AG04449 (cell line): ENCODE data around the gene SUMO3.
A peak's percentile ranks its signal among the peaks of the same experiment; 100 is the strongest.

Source experiments
- CTCF ChIA-PET: fragments of 350-600 bp; formaldehyde crosslinking; extraction: SDS; loops from one replicate; lab custom pipeline; 2021; ENCODE audit warnings: antibody characterized with exemption; lab: Yijun Ruan, JAX
- POLR2A ChIA-PET: fragments of 400-600, 350-600 bp; formaldehyde crosslinking; extraction: SDS; loops from one replicate; lab custom pipeline; 2020; ENCODE audit warnings: antibody characterized with exemption, inconsistent platforms; lab: Yijun Ruan, JAX
- DNase-seq: peaks from one replicate; pipeline ENCODE4 v3.0.0-alpha.2; 2010; ENCODE audit warnings: low read depth, low spot score
- H3K4me3 ChIP-seq: 2 replicates; pipeline ENCODE4 v1.5.1; 2011; ENCODE audit warnings: low read depth, mild to moderate bottlenecking, control low read depth, low read length
- CTCF ChIP-seq: IDR thresholded peaks from one replicate; pipeline ENCODE4 v1.5.1; 2011; ENCODE audit warnings: mild to moderate bottlenecking, moderate library complexity, low read length, control low read depth, inconsistent platforms; ENCODE audit not compliant: insufficient read depth; ENCODE audit errors: missing control alignments

Gene SUMO3

GRCh38 chr21:44791993-44792392, 25.9 kb downstream of the SUMO3 start:
- POLR2A ChIA-PET, result no interaction called here
- no peak for TF ChIP-seq CTCF
- CTCF ChIA-PET, result interaction anchor here (0.6 to 1.2 kb wide), 3 partner anchors 8 to 282 kb away, joined by 3 to 6 read pairs (median 4); no protein-coding TSS in a partner anchor
- no peak for DNase-seq
- H3K4me3 ChIP-seq, result no peak overlapping the region

GRCh38 chr21:44791246-44791645, 26.6 kb downstream of the SUMO3 start:
- ChIA-PET CTCF (interaction anchor here (0.6 to 1.2 kb wide), 3 partner anchors 9 to 281 kb away, joined by 3 to 6 read pairs (median 4); no protein-coding TSS in a partner anchor), POLR2A (no interaction called here)
- TF ChIP-seq CTCF, result no peak
- no peak for DNase-seq
- no peak overlapping the region for H3K4me3 ChIP-seq

- CTCF ChIA-PET, result interaction anchor here (1.0 to 1.9 kb wide), 4 partner anchors 8 to 280 kb away, joined by 3 to 12 read pairs (median 6); no protein-coding TSS in a partner anchor
- no peak overlapping the region for H3K4me3 ChIP-seq
- no peak for TF ChIP-seq CTCF
- POLR2A ChIA-PET, result no interaction called here
- no peak for DNase-seq
Observed at GRCh38 chr21:44790368-44790767, 27.5 kb downstream of the SUMO3 start.

DNA sequence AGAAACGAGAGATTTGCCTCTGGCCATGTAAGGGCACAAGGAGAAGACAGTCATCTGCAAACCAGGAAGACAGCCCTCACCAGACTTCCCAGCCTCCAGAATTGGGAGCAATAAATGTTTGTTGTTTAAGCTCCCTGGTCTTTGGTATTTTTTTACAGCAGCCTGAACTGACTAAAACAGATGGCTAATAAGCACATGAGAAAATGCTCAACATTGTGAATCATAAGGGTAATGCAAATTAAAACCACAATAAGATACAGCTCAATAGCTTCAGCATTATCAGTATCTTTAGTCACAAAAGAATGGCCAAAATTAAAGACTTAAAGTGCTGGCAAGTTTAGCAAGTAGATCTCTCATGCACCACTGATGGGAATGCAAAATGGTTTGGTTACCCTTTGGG, 28.0 kb downstream of the SUMO3 start:
- POLR2A ChIA-PET, result no interaction called here
- H3K4me3 ChIP-seq, result no peak overlapping the region
- peak; percentile 44 for DNase-seq
- CTCF ChIA-PET, result interaction anchor here (0.6 to 1.9 kb wide), 5 partner anchors 9 to 279 kb away, joined by 3 to 12 read pairs (median 5); no protein-coding TSS in a partner anchor
- no peak for TF ChIP-seq CTCF

DNA sequence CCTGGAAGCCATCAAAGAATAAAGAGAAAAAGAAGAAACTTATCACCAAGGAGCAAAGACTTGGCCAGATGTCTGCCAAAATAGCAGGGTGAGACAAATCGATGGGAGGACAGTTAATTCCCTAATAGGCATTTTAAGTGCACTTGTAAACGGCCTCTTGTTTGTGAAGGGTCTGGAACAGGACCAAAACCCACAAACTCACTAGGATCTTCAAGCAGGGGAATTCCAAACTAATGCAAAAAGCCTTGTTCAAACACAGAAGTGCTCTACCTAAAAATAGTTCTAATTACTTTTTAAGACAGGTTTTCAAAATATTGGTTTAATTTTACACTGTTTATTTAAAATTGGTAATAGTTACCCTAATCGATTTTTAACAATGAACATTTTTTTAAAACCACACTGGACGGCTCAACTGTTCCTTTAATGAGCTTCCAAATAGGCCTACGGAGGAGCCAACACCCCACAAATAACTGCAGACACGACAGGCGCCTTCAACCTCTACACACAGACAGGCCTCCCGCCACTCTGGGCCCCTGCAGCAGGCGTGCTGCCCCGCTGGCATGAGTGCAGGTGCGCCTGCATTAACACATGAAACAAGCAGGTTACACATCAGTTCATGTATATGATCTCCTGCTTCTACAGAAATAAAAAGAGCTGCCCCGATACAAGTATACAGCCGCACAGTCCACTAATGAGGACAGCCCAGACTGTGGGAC, 32.1 kb downstream of the SUMO3 start:
- DNase-seq, result peak; percentile 40
- H3K4me3 ChIP-seq, result no peak overlapping the region
- ChIA-PET POLR2A (no interaction called here), CTCF (interaction anchor here (1.0 to 1.5 kb wide), 3 partner anchors 10 to 15 kb away, joined by 3 to 5 read pairs (median 3); no protein-coding TSS in a partner anchor)
- no peak for TF ChIP-seq CTCF

DNA sequence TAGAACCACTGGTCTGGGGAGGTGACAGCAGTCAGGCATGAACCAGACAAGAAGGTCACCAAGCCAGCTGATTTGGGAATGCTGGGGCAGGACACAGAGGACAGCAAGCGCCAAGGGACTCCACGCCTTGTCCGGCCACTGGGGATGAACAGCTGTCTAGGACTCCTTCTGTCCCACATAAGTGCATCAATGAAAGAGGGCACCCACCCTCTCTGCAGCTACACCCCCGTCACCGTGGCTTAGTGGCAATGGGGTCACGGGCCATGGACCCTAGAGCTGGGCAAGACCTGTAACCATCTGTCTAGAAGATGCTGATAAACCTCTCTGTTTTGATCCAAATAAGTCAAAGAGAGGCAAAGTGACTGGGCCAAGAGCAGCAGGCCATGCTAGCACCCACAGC, 33.1 kb downstream of the SUMO3 start:
- no peak for TF ChIP-seq CTCF
- no peak overlapping the region for H3K4me3 ChIP-seq
- ChIA-PET CTCF (interaction anchor here (0.6 to 6.7 kb wide), 2 partner anchors 9 to 148 kb away, joined by 3 to 66 read pairs; no protein-coding TSS in a partner anchor), POLR2A (no interaction called here)
- DNase-seq, result no peak
